Diencephalon (tissue), 1 donor: ENCODE results near the gene OR5AS1. TPM values are rescaled to one million over a fixed set of nuclear protein-coding genes. Genes with fewer than 3 reads are reported as not detected.

Experiments
- total RNA-seq: library from RNA; depleted of rRNA; stranded (reverse); fragments of >200 nt; gene quantifications from one replicate; pipeline ENCODE4 v1.2.3, GENCODE V29; 2014

Gene OR5AS1
- not detected for total RNA-seq

DNA sequence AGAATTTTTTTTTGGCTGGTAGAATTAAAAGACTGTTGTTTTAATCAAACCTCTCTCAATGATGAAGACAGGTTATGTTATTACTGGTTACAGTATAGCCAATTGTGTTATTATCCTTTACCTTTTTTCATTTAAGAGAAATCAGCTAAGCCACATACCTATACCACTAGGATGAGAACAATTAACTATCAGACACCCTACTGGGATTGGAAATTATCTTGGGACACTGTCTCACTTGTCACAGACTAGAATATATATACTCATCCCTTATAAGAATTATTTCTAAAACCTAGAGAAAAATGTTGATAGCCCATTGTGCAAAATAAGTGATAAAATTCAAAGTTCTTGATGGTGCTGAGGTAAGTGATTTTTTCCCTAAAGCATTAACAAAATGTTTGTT is at the start of gene OR5AS1:
Gene OR5AS1, plus strand, starts transcription at position 301 of the 400 bp plus-strand sequence. CDS start 2,765 bp downstream, outside the sequence.

GRCh38 chr11:55994525-55994924 is 32.9 kb upstream of the OR5AS1 start, which contains the start of gene OR5F1:
OR5F1 (minus strand) TSS chr11:55994625; CDS start chr11:55994625, 0 bp downstream.

Other genes starting within 250 kb of the OR5AS1 start
- gene OR5D14, start 232.1 kb upstream of the OR5AS1 start, total RNA-seq: not detected
- not detected for gene OR5L1, start 216.3 kb upstream of the OR5AS1 start, total RNA-seq
- not detected for gene OR5D18, start 208.0 kb upstream of the OR5AS1 start, total RNA-seq
- gene OR5L2, start 200.4 kb upstream of the OR5AS1 start, total RNA-seq: not detected
- not detected for gene OR5D16, start 188.9 kb upstream of the OR5AS1 start, total RNA-seq
- not detected for gene TRIM51, start 144.4 kb upstream of the OR5AS1 start, total RNA-seq
- not detected for gene OR5W2, start 113.1 kb upstream of the OR5AS1 start, total RNA-seq
- gene OR5I1, start 91.3 kb upstream of the OR5AS1 start, total RNA-seq: not detected
- not detected for gene OR10AG1, start 57.7 kb upstream of the OR5AS1 start, total RNA-seq
- gene OR5F1, start 33.0 kb upstream of the OR5AS1 start, total RNA-seq: not detected
- gene OR8I2, start 65.7 kb downstream of the OR5AS1 start, total RNA-seq: not detected
- gene OR8H2, start 76.0 kb downstream of the OR5AS1 start, total RNA-seq: not detected
- gene OR8H3, start 94.7 kb downstream of the OR5AS1 start, total RNA-seq: not detected
- gene OR8J3, start 112.5 kb downstream of the OR5AS1 start, total RNA-seq: not detected
- gene OR8K5, start 132.7 kb downstream of the OR5AS1 start, total RNA-seq: not detected
- gene OR5J2, start 149.0 kb downstream of the OR5AS1 start, total RNA-seq: not detected
- not detected for gene OR5T2, start 206.6 kb downstream of the OR5AS1 start, total RNA-seq
- not detected for gene OR5T3, start 224.6 kb downstream of the OR5AS1 start, total RNA-seq
- gene OR5T1, start 246.5 kb downstream of the OR5AS1 start, total RNA-seq: not detected